Germinal center (tissue), 1 donor: ENCODE measurements around the gene ESR2.
"Not testable (repeated sequence)": the region's sequence is repeated elsewhere in the genome, so short reads cannot be mapped to it uniquely, and the experiment has no call there.

Experiments used
- DNase-seq: peaks from one replicate; pipeline ENCODE4 v3.0.0; 2012; ENCODE audit warnings: mixed read lengths, low spot score

ESR2 gene

DNA sequence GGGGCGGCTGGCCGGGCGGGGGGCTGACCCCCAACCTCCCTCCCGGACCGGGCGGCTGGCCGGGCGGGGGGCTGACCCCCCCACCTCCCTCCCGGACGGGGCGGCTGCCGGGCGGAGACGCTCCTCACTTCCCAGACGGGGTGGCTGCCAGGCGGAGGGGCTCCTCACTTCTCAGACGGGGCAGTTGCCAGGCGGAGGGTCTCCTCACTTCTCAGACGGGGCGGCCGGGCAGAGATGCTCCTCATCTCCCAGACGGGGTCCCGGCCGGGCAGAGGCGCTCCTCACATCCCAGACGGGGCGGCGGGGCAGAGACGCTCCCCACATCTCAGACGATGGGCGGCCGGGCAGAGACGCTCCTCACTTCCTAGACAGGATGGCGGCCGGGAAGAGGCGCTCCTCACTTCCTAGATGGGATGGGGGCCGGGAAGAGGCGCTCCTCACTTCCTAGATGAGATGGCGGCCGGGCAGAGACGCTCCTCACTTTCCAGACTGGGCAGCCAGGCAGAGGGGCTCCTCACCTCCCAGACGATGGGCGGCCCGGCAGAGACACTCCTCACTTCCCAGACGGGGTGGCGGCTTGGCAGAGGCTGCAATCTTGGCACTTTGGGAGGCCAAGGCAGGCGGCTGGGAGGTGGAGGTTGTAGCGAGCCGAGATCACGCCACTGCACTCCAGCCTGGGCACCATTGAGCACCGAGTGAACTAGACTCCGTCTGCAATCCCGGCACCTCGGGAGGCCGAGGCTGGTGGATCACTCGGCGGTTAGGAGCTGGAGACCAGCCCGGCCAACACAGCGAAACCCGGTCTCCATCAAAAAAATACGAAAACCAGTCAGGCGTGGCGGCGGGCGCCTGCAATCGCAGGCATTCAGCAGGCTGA, 256.1 kb downstream of the ESR2 start:
- not testable (repeated sequence) for DNase-seq

DNA sequence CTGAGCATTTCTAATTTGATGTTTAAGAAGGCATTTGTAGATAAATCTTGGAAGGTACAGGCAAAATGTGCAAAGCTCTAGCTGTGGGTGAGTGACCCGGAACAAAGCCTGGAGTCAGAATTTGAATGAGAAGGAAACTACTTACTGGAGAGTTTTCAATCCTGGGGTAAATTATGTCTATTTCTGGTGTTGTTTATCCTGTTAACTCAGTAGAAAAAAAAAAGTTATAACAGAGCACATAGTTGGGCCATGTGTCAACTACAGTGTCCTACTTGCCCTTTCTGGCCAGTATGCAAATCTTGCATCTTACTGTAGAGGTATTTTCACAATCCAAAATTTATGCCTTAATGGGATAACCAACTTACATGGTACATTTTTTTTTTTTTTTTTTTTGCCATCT, 259.0 kb downstream of the ESR2 start:
- no peak for DNase-seq
